DOHH2 (cell line): ENCODE measurements around the gene TAT.

Experiments used
- H3F3A ChIP-seq: fragments of 200-600 bp; sonication (generic), shearing (Covaris generic); 2 replicates; pipeline ENCODE4 v1.6.0; 2016; ENCODE audit warnings: antibody characterized with exemption, mild to moderate bottlenecking; ENCODE audit not compliant: control insufficient read depth, insufficient read depth
- H3K27ac ChIP-seq: fragments of 200-600 bp; sonication (generic); 2 replicates; pipeline ENCODE4 v1.5.1; 2014; ENCODE audit warnings: low read depth, mild to moderate bottlenecking, low read length, moderate library complexity
- H3K27me3 ChIP-seq: fragments of 200-600 bp; sonication (generic); 2 replicates; pipeline ENCODE4 v1.6.1; 2014; ENCODE audit warnings: mild to moderate bottlenecking, low read length, mixed read lengths; ENCODE audit not compliant: control insufficient read depth
- H3K36me3 ChIP-seq: fragments of 200-600 bp; sonication (generic); 2 replicates; pipeline ENCODE4 v1.6.1; 2014; ENCODE audit warnings: mild to moderate bottlenecking, low read length, moderate library complexity, mixed read lengths; ENCODE audit not compliant: control insufficient read depth
- H3K4me1 ChIP-seq: fragments of 200-600 bp; sonication (generic); 2 replicates; pipeline ENCODE4 v1.6.1; 2014; ENCODE audit warnings: mild to moderate bottlenecking, low read length, mixed read lengths; ENCODE audit not compliant: control insufficient read depth
- H3K4me2 ChIP-seq: fragments of 200-600 bp; sonication (generic); 2 replicates; pipeline ENCODE4 v1.6.0; 2014; ENCODE audit warnings: mild to moderate bottlenecking, low read length, moderate library complexity
- H3K4me3 ChIP-seq: fragments of 200-600 bp; sonication (generic); 2 replicates; pipeline ENCODE4 v1.5.1; 2014; ENCODE audit warnings: mild to moderate bottlenecking, low read length, mixed read lengths
- H3K79me2 ChIP-seq: fragments of 200-600 bp; sonication (generic); 2 replicates; pipeline ENCODE4 v1.6.1; 2014; ENCODE audit warnings: mild to moderate bottlenecking, low read length, mixed read lengths; ENCODE audit not compliant: control insufficient read depth
- H3K9me2 ChIP-seq: fragments of 200-600 bp; sonication (generic); replicated peaks from 2 replicates; pipeline ENCODE4 v1.6.1; 2014; ENCODE audit warnings: mild to moderate bottlenecking, low read length, mixed read lengths; ENCODE audit not compliant: control insufficient read depth
- H3K9me3 ChIP-seq: fragments of 200-600 bp; sonication (generic); 2 replicates; pipeline ENCODE4 v1.6.1; 2014; ENCODE audit warnings: antibody characterized with exemption, low read length, mixed read lengths; ENCODE audit not compliant: control insufficient read depth, insufficient read depth
- H4K20me1 ChIP-seq: fragments of 200-600 bp; sonication (generic); 2 replicates; pipeline ENCODE4 v1.6.0; 2014; ENCODE audit warnings: low read depth, mild to moderate bottlenecking, antibody characterized with exemption, low read length, moderate library complexity; ENCODE audit not compliant: control insufficient read depth, insufficient read depth
- EZH2phosphoT487 ChIP-seq: fragments of 200-600 bp; sonication (generic); IDR thresholded peaks from 2 replicates; pipeline ENCODE4 v1.6.1; 2017; ENCODE audit warnings: borderline replicate concordance, mild to moderate bottlenecking, antibody characterized with exemption, low read length, moderate library complexity, mixed read lengths
- TF ChIP-seq, protein P1 (sequence below): fragments of 200-600 bp; sonication (generic); IDR thresholded peaks from one replicate; pipeline ENCODE4 v1.5.1; 2014; ENCODE audit warnings: antibody characterized with exemption, mild to moderate bottlenecking, low read depth, low read length; ENCODE audit not compliant: poor library complexity, severe bottlenecking

Gene TAT

DNA sequence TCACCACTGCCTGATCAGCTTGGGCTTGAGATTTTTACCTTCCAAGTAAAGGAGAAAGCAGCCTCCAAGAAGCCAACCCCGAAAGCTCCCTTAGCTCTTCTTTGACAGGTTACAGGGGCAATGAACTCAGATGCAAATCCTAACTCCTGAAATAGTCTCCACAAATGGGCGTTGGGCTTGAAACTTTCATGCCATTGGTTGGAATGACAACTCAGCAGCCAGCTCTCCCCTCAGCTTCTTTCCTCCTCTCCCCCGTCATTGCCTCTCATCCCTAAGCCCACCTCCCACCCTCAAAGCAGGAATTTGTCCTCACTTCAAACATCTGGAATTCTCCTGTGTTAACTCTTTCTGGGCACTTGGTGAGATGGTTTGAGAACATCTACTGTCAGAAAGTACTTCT is at the start of gene TAT:
Gene TAT (minus strand): TSS at position 122 of the 400 bp plus-strand sequence. CDS start 677 bp downstream, outside the sequence.
- H3K27me3 ChIP-seq: peaks cover 6% of the 10 kb centered on the region; the same call in 1 of the 2 replicates
- H3K4me1 ChIP-seq: peaks cover 9% of the 10 kb centered on the region
- H3K9me3 ChIP-seq: no peaks in the 10 kb centered on the region
- TF ChIP-seq, protein P1, sequence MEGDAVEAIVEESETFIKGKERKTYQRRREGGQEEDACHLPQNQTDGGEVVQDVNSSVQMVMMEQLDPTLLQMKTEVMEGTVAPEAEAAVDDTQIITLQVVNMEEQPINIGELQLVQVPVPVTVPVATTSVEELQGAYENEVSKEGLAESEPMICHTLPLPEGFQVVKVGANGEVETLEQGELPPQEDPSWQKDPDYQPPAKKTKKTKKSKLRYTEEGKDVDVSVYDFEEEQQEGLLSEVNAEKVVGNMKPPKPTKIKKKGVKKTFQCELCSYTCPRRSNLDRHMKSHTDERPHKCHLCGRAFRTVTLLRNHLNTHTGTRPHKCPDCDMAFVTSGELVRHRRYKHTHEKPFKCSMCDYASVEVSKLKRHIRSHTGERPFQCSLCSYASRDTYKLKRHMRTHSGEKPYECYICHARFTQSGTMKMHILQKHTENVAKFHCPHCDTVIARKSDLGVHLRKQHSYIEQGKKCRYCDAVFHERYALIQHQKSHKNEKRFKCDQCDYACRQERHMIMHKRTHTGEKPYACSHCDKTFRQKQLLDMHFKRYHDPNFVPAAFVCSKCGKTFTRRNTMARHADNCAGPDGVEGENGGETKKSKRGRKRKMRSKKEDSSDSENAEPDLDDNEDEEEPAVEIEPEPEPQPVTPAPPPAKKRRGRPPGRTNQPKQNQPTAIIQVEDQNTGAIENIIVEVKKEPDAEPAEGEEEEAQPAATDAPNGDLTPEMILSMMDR: no peak
- TF ChIP-seq EZH2phosphoT487: no peak
- H3K27ac ChIP-seq: no peak within 1 kb of the TSS
- no peak within 1 kb of the TSS for H3K4me2 ChIP-seq
- no peaks in the 10 kb centered on the region for H4K20me1 ChIP-seq
- H3F3A ChIP-seq: no peaks in the 10 kb centered on the region
- H3K4me3 ChIP-seq: no peak within 1 kb of the TSS
- no peaks in the 10 kb centered on the region for H3K36me3 ChIP-seq
- no peaks in the 10 kb centered on the region for H3K9me2 ChIP-seq
- H3K79me2 ChIP-seq: no peaks in the 10 kb centered on the region

DNA sequence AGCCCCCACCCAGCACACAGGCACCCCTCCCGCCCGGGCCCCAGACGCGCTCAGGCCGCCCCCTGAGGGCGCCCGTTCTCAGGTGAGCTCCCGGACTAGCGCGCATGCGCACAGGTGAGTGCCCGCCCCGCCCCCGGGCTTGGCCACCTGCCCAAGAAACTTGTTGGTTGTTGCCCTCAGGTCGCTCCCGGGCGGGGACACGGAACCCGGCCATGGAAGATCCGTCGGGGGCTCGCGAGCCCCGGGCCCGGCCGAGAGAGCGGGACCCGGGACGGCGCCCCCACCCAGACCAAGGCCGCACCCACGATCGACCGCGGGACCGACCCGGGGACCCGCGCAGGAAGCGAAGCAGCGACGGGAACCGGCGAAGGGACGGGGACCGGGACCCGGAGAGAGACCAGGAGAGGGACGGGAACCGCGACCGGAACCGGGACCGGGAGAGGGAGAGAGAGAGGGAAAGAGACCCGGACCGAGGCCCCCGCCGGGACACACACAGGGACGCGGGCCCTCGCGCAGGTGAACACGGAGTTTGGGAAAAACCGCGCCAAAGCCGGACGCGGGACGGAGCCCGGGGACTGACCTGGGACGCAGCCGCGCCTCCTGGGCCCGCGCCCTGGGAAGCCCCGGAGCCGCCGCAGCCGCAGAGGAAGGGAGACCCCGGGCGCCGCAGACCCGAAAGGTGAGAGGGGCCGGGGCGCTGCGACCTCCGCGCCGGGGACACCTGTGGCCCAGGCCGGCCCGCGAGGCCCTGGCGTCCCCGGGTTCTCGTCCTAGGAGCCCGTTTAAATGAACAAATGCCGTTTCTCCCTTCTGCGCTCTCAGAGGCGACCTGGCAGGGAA is 49.3 kb upstream of the TAT start, which contains the start of gene MARVELD3:
Gene MARVELD3 (plus strand): TSS at position 167 of the 840 bp plus-strand sequence. CDS start 46 bp downstream, at position 213.
- TF ChIP-seq EZH2phosphoT487: peak; percentile 24; the same call in 1 of the 2 replicates
- TF ChIP-seq, protein P1: no peak

DNA sequence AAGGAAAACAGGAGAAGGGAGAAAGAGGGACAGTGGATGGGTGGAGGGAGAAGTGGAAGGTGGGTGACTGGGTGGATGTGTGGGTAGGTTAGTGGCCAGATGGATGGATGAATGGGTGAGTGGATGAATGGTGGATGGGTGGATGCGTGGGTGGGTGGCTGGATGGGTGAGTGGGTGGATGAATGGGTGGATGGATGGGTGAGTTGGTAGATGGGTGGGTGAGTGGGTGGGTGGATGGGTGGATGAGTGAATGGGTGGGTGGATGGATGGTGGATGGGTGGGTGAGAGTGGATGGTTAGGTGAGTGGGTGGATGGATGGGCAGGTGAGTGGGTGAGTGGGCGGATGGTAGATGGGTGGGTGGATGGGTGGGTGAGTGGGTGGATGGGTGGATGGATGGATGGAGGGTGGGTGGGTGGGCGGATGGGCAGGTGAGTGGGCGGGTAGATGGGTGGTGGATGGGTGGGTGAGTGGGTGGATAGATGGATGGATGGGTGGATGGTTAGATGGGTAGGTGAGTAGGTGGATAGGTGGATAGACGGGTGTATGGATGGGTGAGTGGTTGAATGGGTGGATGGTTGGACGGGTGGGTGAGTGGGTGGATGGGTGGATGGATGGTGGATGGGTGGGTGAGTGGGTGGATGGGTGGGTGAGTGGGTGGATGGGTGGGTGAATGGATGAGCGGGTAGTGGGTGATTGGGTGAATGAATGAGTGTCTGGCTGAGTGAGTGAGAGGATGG is 48.4 kb upstream of the TAT start:
- H3K79me2 ChIP-seq: no peaks in the 10 kb centered on the region
- H3K27me3 ChIP-seq: peaks cover 31% of the 10 kb centered on the region
- no peak overlapping the region for H3K4me3 ChIP-seq
- no peaks in the 10 kb centered on the region for H4K20me1 ChIP-seq
- H3K4me2 ChIP-seq: no peak overlapping the region
- no peak for TF ChIP-seq EZH2phosphoT487
- TF ChIP-seq, protein P1: no peak
- no peaks in the 10 kb centered on the region for H3K36me3 ChIP-seq
- H3F3A ChIP-seq: no peaks in the 10 kb centered on the region
- H3K9me3 ChIP-seq: no peaks in the 10 kb centered on the region
- no peak overlapping the region for H3K27ac ChIP-seq
- no peaks in the 10 kb centered on the region for H3K9me2 ChIP-seq
- H3K4me1 ChIP-seq: 0 out of 2 replicates have a peak, but pooled peaks cover 3% of the 10 kb centered on the region

More for the DNA sequence above, 49.3 kb upstream of the TAT start, which contains the start of gene MARVELD3:
- Histone ChIP-seq H3K9me2 (no peaks in the 10 kb centered on the region), H3K36me3 (no peaks in the 10 kb centered on the region), H3F3A (no peaks in the 10 kb centered on the region), H3K27ac (no peak within 1 kb of the TSS), H3K79me2 (no peaks in the 10 kb centered on the region), H3K4me2 (peak within 1 kb of the TSS; percentile 50), H4K20me1 (no peaks in the 10 kb centered on the region), H3K4me1 (0 out of 2 replicates have a peak, but pooled peaks cover 3% of the 10 kb centered on the region), H3K9me3 (no peaks in the 10 kb centered on the region), H3K27me3 (peaks cover 31% of the 10 kb centered on the region), H3K4me3 (peak within 1 kb of the TSS; percentile 56)
